ENCODE data around the gene OR6K2. TPM values are rescaled to one million over a fixed set of nuclear protein-coding genes. Genes with fewer than 3 reads are reported as not detected.

The OR6K2 gene
- total RNA-seq, 1 experiment from 2014 or later = not detected

DNA sequence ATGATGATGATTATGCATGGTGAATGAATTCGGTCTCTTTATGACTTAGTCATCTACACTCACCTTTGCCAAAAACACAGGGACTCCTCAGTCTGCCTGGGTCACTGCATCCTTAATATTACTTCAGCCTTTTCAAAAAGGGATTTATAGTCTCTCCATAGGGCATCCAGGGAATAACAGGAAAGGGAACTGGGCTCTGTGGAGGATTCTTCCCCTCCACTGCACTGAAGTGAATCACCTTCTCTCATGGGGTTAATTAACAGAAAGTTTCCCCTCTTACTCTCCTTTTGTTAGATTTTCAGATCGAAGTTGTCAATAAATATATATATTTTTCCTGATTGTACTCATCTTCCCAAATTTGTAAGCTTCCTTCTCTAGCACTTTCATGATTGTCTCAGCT, 20.2 kb upstream of the OR6K2 start, which contains the start of gene OR6K3:
Gene OR6K3 (minus strand): TSS at position 101 of the 400 bp plus-strand sequence. CDS start 2,605 bp downstream, outside the sequence.
- no peak for TF ChIP-seq TCF7L2 (IDR thresholded peaks at IDR 0.05; ENCODE audit: low read depth, low read length)
- TF ChIP-seq, protein P1, sequence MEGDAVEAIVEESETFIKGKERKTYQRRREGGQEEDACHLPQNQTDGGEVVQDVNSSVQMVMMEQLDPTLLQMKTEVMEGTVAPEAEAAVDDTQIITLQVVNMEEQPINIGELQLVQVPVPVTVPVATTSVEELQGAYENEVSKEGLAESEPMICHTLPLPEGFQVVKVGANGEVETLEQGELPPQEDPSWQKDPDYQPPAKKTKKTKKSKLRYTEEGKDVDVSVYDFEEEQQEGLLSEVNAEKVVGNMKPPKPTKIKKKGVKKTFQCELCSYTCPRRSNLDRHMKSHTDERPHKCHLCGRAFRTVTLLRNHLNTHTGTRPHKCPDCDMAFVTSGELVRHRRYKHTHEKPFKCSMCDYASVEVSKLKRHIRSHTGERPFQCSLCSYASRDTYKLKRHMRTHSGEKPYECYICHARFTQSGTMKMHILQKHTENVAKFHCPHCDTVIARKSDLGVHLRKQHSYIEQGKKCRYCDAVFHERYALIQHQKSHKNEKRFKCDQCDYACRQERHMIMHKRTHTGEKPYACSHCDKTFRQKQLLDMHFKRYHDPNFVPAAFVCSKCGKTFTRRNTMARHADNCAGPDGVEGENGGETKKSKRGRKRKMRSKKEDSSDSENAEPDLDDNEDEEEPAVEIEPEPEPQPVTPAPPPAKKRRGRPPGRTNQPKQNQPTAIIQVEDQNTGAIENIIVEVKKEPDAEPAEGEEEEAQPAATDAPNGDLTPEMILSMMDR (IDR thresholded peaks at IDR 0.05) = no peak
- TF ChIP-seq SIN3A (IDR thresholded peaks at IDR 0.05; ENCODE audit: borderline replicate concordance, insufficient read depth, low read depth, low read length) = no peak
- TF ChIP-seq POLR2AphosphoS5 (IDR thresholded peaks at IDR 0.05; ENCODE audit: low read depth, low read length) = no peak
- TF ChIP-seq, protein P2, sequence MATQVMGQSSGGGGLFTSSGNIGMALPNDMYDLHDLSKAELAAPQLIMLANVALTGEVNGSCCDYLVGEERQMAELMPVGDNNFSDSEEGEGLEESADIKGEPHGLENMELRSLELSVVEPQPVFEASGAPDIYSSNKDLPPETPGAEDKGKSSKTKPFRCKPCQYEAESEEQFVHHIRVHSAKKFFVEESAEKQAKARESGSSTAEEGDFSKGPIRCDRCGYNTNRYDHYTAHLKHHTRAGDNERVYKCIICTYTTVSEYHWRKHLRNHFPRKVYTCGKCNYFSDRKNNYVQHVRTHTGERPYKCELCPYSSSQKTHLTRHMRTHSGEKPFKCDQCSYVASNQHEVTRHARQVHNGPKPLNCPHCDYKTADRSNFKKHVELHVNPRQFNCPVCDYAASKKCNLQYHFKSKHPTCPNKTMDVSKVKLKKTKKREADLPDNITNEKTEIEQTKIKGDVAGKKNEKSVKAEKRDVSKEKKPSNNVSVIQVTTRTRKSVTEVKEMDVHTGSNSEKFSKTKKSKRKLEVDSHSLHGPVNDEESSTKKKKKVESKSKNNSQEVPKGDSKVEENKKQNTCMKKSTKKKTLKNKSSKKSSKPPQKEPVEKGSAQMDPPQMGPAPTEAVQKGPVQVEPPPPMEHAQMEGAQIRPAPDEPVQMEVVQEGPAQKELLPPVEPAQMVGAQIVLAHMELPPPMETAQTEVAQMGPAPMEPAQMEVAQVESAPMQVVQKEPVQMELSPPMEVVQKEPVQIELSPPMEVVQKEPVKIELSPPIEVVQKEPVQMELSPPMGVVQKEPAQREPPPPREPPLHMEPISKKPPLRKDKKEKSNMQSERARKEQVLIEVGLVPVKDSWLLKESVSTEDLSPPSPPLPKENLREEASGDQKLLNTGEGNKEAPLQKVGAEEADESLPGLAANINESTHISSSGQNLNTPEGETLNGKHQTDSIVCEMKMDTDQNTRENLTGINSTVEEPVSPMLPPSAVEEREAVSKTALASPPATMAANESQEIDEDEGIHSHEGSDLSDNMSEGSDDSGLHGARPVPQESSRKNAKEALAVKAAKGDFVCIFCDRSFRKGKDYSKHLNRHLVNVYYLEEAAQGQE (IDR thresholded peaks at IDR 0.05; ENCODE audit: insufficient read depth in 1 of 2, low read depth in 2 of 2, low read length in 1 of 2) = no peak
- in situ Hi-C loops (cut with HindIII; ENCODE audit: low pct_unique_long_range_greater_than_20kb, low sequenced_read_pairs) = no loop called here
- no peak for DNase-seq (ENCODE audit: low read depth, low spot score)
- intact Hi-C loops (cut with micrococcal nuclease; ENCODE audit: unreplicated experiment) = no loop called here
- Histone ChIP-seq H3K4me3 (ENCODE audit: low read depth in 2 of 2, low read length in 2 of 2) (no peak within 1 kb of the TSS), H3K4me1 (ENCODE audit: control insufficient read depth, insufficient read depth, low read length) (no peaks in the 10 kb centered on the region), H3K27me3 (ENCODE audit: control insufficient read depth, insufficient read depth, low read length) (no peaks in the 10 kb centered on the region), H3K9me3 (ENCODE audit: control insufficient read depth, insufficient read depth, low read depth, low read length) (no peaks in the 10 kb centered on the region), H3K27ac (ENCODE audit: low read length) (no peak within 1 kb of the TSS), H3K36me3 (ENCODE audit: control insufficient read depth, insufficient read depth, low read length) (no peaks in the 10 kb centered on the region)
- ATAC-seq = no peak
- POLR2A ChIA-PET = no interaction called here
- no TSS peak for BruUV-seq (replicated peaks)
- CTCF ChIA-PET = no interaction called here

DNA sequence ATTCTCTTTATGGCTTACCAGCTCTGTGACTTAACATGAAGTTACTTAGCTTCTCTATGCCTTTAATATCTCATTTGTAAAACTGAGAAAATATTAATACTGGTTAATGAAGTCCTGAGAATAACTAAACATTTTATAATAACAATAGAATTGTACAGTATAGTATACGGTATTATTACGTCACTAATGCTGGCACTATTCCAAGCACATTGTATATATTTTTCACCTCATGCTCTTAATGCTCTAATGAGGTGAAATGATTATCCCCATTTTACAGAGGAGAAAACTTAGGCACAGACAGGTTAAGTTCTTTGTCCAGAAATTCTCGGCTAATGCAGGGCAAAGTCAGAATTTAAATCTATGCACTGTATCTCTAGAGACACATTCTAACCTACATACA, 19.2 kb upstream of the OR6K2 start:
- in situ Hi-C loops (cut with HindIII; ENCODE audit: low pct_unique_long_range_greater_than_20kb, low sequenced_read_pairs) = no loop called here
- no peak for ATAC-seq
- CTCF ChIA-PET = no interaction called here
- Histone ChIP-seq H3K27me3 (ENCODE audit: control insufficient read depth, insufficient read depth, low read length) (no peaks in the 10 kb centered on the region), H3K4me3 (ENCODE audit: low read depth in 2 of 2, low read length in 2 of 2) (no peak overlapping the region), H3K36me3 (ENCODE audit: control insufficient read depth, insufficient read depth, low read length) (no peaks in the 10 kb centered on the region), H3K9me3 (ENCODE audit: control insufficient read depth, insufficient read depth, low read depth, low read length) (no peaks in the 10 kb centered on the region), H3K27ac (ENCODE audit: low read length) (no peak overlapping the region), H3K4me1 (ENCODE audit: control insufficient read depth, insufficient read depth, low read length) (no peaks in the 10 kb centered on the region)
- BruUV-seq (replicated peaks) = no TSS peak
- POLR2A ChIA-PET = no interaction called here
- no peak for DNase-seq (ENCODE audit: low read depth, low spot score)
- intact Hi-C loops (cut with micrococcal nuclease; ENCODE audit: unreplicated experiment) = no loop called here
- TF ChIP-seq SIN3A (IDR thresholded peaks at IDR 0.05; ENCODE audit: borderline replicate concordance, insufficient read depth, low read depth, low read length) = no peak
- TF ChIP-seq POLR2AphosphoS5 (IDR thresholded peaks at IDR 0.05; ENCODE audit: low read depth, low read length) = no peak
- no peak for TF ChIP-seq TCF7L2 (IDR thresholded peaks at IDR 0.05; ENCODE audit: low read depth, low read length)
- TF ChIP-seq, protein P2 (IDR thresholded peaks at IDR 0.05; ENCODE audit: insufficient read depth in 1 of 2, low read depth in 2 of 2, low read length in 1 of 2) = no peak
- TF ChIP-seq, protein P1 (IDR thresholded peaks at IDR 0.05) = no peak

All from Panc1 (cell line).